ENCODE measurements around the gene ADAM11. TPM values are rescaled to one million over a fixed set of nuclear protein-coding genes. Genes with fewer than 3 reads are reported as not detected.

Gene ADAM11
- total and polyA plus RNA-seq, 2 of the 13 experiments (the other 11 are each of a cell fraction or from before 2014, with no cell fraction given), result 0.38 to 0.91 TPM

- no peak for DNase-seq (ENCODE audit: low spot score)
- H3K4me3 ChIP-seq (replicated peaks in 1 of 3; ENCODE audit: insufficient read depth in 1 of 3, low read depth in 2 of 3, low read length in 3 of 3), result no peak overlapping the region
- no peak overlapping the region for H3K9ac ChIP-seq (ENCODE audit: insufficient read depth, low read depth, low read length)
- H3K79me2 ChIP-seq (ENCODE audit: insufficient read depth, low read length), result no peaks in the 10 kb centered on the region
- in situ Hi-C loops (cut with HindIII; ENCODE audit: extremely low pct_ligation_motif_present, low pct_unique_long_range_greater_than_20kb) (no loop called here), intact Hi-C loops (cut with micrococcal nuclease; ENCODE audit: unreplicated experiment) (no loop called here)
- no peak for FAIRE-seq
- ChIA-PET POLR2A (no interaction called here), CTCF (ENCODE audit: low intra/inter-chr PET ratio, low total read pairs) (no interaction called here)
- no TSS peak for BruUV-seq (replicated peaks)
- H2AFZ ChIP-seq (ENCODE audit: low read length), result no peak overlapping the region
- peaks cover 16% of the 10 kb centered on the region for H3K4me1 ChIP-seq (ENCODE audit: insufficient read depth, low read length)
- TF ChIP-seq ELF4 (CRISPR knock-in tag; IDR thresholded peaks at IDR 0.05; ENCODE audit: borderline replicate concordance), result no peak
- TF ChIP-seq NFIB (CRISPR knock-in tag; IDR thresholded peaks at IDR 0.05; ENCODE audit: borderline replicate concordance), result no peak
- TF ChIP-seq ZNF280B (CRISPR knock-in tag; IDR thresholded peaks at IDR 0.05; ENCODE audit: borderline replicate concordance), result no peak
- TF ChIP-seq KMT2B (CRISPR knock-in tag; IDR thresholded peaks at IDR 0.05), result no peak
- no peak for TF ChIP-seq ZNF788 (CRISPR knock-in tag; IDR thresholded peaks at IDR 0.05; ENCODE audit: borderline replicate concordance)
- H3K27me3 ChIP-seq (ENCODE audit: control insufficient read depth in 1 of 2, insufficient read depth in 2 of 2, low read length in 2 of 2), result no peaks in the 10 kb centered on the region
- WGBS (ENCODE audit: low lambda C conversion rate), result 84% methylated on average over 7 of the region's 7 CpGs
- H3K9me3 ChIP-seq (ENCODE audit: low read length), result no peaks in the 10 kb centered on the region
- H3K4me2 ChIP-seq (ENCODE audit: low read depth, low read length), result no peak overlapping the region
- H3K27ac ChIP-seq (ENCODE audit: extremely low read length, insufficient read depth, low read length), result no peak overlapping the region
- no peaks in the 10 kb centered on the region for H4K20me1 ChIP-seq (ENCODE audit: insufficient read depth, low read length)
- peaks cover 11 to 22% of the 10 kb centered on the region in 2 experiments; a peak in 4 of 5 replicates for H3K36me3 ChIP-seq (replicated peaks in 1 of 2; ENCODE audit: control insufficient read depth in 1 of 2, insufficient read depth in 2 of 2, low read length in 2 of 2)
- no peak for ATAC-seq
These were observed 7.5 kb upstream of the ADAM11 start for GRCh38 chr17:44751331-44751730.

- H3K4me2 ChIP-seq (ENCODE audit: low read depth, low read length), result no peak overlapping the region
- BruUV-seq (replicated peaks), result no TSS peak
- H3K9me3 ChIP-seq (ENCODE audit: low read length), result no peaks in the 10 kb centered on the region
- no peak for FAIRE-seq
- no peaks in the 10 kb centered on the region for H4K20me1 ChIP-seq (ENCODE audit: insufficient read depth, low read length)
- ATAC-seq, result no peak
- DNase-seq (ENCODE audit: low spot score), result no peak
- 95% methylated on average over 10 of the region's 10 CpGs for WGBS (ENCODE audit: low lambda C conversion rate)
- H3K4me3 ChIP-seq (replicated peaks in 1 of 3; ENCODE audit: insufficient read depth in 1 of 3, low read depth in 2 of 3, low read length in 3 of 3), result no peak overlapping the region
- ChIA-PET CTCF (ENCODE audit: low intra/inter-chr PET ratio, low total read pairs) (no interaction called here), POLR2A (no interaction called here)
- H3K27ac ChIP-seq (ENCODE audit: extremely low read length, insufficient read depth, low read length), result no peak overlapping the region
- peaks cover 16% of the 10 kb centered on the region for H3K4me1 ChIP-seq (ENCODE audit: insufficient read depth, low read length)
- no peaks in the 10 kb centered on the region for H3K79me2 ChIP-seq (ENCODE audit: insufficient read depth, low read length)
- H3K36me3 ChIP-seq (replicated peaks in 1 of 2; ENCODE audit: control insufficient read depth in 1 of 2, insufficient read depth in 2 of 2, low read length in 2 of 2), result peaks cover 11 to 22% of the 10 kb centered on the region in 2 experiments; a peak in 4 of 5 replicates
- intact Hi-C loops (cut with micrococcal nuclease; ENCODE audit: unreplicated experiment) (no loop called here), in situ Hi-C loops (cut with HindIII; ENCODE audit: extremely low pct_ligation_motif_present, low pct_unique_long_range_greater_than_20kb) (no loop called here)
- H3K27me3 ChIP-seq (ENCODE audit: control insufficient read depth in 1 of 2, insufficient read depth in 2 of 2, low read length in 2 of 2), result peaks cover 0 to under 1% of the 10 kb centered on the region in 2 experiments; a peak in 2 of 5 replicates
- no peak overlapping the region for H2AFZ ChIP-seq (ENCODE audit: low read length)
- H3K9ac ChIP-seq (ENCODE audit: insufficient read depth, low read depth, low read length), result no peak overlapping the region
- TF ChIP-seq REST (IDR thresholded peaks at IDR 0.05; ENCODE audit: borderline replicate concordance in 1 of 2, low read depth in 1 of 2, low read length in 2 of 2), result no peak
- TF ChIP-seq HNRNPK (IDR thresholded peaks at IDR 0.05; ENCODE audit: low read depth, low read length, poor library complexity, severe bottlenecking), result no peak
- TF ChIP-seq KAT2B (IDR thresholded peaks at IDR 0.05; ENCODE audit: borderline replicate concordance, low read depth, low read length), result no peak
- no peak for TF ChIP-seq ZHX1 (CRISPR knock-in tag; IDR thresholded peaks at IDR 0.05; ENCODE audit: low read depth)
- TF ChIP-seq AKAP8 (CRISPR knock-in tag; IDR thresholded peaks at IDR 0.05), result no peak
- TF ChIP-seq RFXANK (CRISPR knock-in tag; IDR thresholded peaks at IDR 0.05), result no peak
These were observed 7.0 kb upstream of the ADAM11 start for GRCh38 chr17:44751806-44752205.
